ENCODE results near the gene MN1. TPM values are rescaled to one million over a fixed set of nuclear protein-coding genes. Genes with fewer than 3 reads are reported as not detected.
A peak's percentile ranks its signal among the peaks of the same experiment; 100 is the strongest.

Gene MN1
- total and polyA plus RNA-seq, 12 donors = 2.3 to 8.3 (median 5.5) TPM

- Histone ChIP-seq H3K27ac (no peak overlapping the region), H3K9me3 (peaks cover 0 to 8% (median 0%) of the 10 kb centered on the region in 11 donors), H3K4me1 (peaks cover 0 to 4% (median 0%) of the 10 kb centered on the region in 9 donors), H3K36me3 (no peaks in the 10 kb centered on the region), H3K4me3 (no peak overlapping the region), H3K27me3 (no peaks in the 10 kb centered on the region)
- DNase-seq = no peak
- no peak for ATAC-seq
- 92 to 96% methylated on average over 6 of the region's 6 CpGs for WGBS, 2 donors
- TF ChIP-seq, protein P1, sequence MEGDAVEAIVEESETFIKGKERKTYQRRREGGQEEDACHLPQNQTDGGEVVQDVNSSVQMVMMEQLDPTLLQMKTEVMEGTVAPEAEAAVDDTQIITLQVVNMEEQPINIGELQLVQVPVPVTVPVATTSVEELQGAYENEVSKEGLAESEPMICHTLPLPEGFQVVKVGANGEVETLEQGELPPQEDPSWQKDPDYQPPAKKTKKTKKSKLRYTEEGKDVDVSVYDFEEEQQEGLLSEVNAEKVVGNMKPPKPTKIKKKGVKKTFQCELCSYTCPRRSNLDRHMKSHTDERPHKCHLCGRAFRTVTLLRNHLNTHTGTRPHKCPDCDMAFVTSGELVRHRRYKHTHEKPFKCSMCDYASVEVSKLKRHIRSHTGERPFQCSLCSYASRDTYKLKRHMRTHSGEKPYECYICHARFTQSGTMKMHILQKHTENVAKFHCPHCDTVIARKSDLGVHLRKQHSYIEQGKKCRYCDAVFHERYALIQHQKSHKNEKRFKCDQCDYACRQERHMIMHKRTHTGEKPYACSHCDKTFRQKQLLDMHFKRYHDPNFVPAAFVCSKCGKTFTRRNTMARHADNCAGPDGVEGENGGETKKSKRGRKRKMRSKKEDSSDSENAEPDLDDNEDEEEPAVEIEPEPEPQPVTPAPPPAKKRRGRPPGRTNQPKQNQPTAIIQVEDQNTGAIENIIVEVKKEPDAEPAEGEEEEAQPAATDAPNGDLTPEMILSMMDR (IDR thresholded peaks at IDR 0.05) = peak in 7 of 9 donors; percentile 20 to 42 (median 26)
- intact Hi-C loops (cut with DNase I) = no loop called here
Observed at GRCh38 chr22:27825174-27825573, 23.6 kb upstream of the MN1 start.

DNA sequence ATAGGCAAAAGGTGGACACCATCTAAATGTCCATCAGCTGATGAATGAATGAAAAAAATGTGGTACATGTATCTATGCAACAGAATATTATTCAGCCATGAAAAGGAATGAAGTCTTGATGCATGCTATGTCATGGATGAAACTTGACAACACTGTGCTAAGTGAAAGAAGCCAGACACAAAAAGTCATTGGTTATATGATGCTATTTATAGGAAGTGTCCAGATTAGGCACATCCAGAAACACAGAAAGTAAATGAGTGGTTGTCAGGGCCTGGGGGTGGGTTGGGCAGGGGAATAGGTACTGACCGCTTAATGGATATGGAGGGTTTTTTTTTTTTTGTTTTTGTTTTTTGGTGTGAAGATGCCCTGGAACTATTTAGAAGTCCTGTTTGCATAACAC lies 21.7 kb upstream of the MN1 start:
- DNase-seq (no peak), ATAC-seq (peak in 5 of 8 donors; percentile 27 to 73 (median 53))
- H3K9me3 ChIP-seq = peaks cover 0 to 11% (median 0%) of the 10 kb centered on the region in 11 donors
- no peaks in the 10 kb centered on the region for H3K36me3 ChIP-seq
- H3K27me3 ChIP-seq = no peaks in the 10 kb centered on the region
- intact Hi-C loops (cut with DNase I) = no loop called here
- H3K4me1 ChIP-seq = peaks cover 0 to 4% (median 0%) of the 10 kb centered on the region in 9 donors
- H3K27ac ChIP-seq = no peak overlapping the region
- WGBS, 2 donors = 9 to 75% methylated on average over 1 of the region's 1 CpG
- TF ChIP-seq, protein P1 (IDR thresholded peaks at IDR 0.05) = no peak
- no peak overlapping the region for H3K4me3 ChIP-seq

- TF ChIP-seq, protein P1 (IDR thresholded peaks at IDR 0.05) = no peak
- no peak overlapping the region for H3K27ac ChIP-seq
- 71 to 72% methylated on average over 22 of the region's 22 CpGs for WGBS, 2 donors
- no peaks in the 10 kb centered on the region for H3K27me3 ChIP-seq
- DNase-seq (no peak), ATAC-seq (peak in 5 of 8 donors; percentile 23 to 36 (median 32))
- no peaks in the 10 kb centered on the region for H3K36me3 ChIP-seq
- H3K4me1 ChIP-seq = no peaks in the 10 kb centered on the region
- intact Hi-C loops (cut with DNase I) = no loop called here
- no peak overlapping the region for H3K4me3 ChIP-seq
- H3K9me3 ChIP-seq = peaks cover 0 to 11% (median 0%) of the 10 kb centered on the region in 11 donors
Observed at GRCh38 chr22:27820896-27821866, 19.6 kb upstream of the MN1 start.

DNA sequence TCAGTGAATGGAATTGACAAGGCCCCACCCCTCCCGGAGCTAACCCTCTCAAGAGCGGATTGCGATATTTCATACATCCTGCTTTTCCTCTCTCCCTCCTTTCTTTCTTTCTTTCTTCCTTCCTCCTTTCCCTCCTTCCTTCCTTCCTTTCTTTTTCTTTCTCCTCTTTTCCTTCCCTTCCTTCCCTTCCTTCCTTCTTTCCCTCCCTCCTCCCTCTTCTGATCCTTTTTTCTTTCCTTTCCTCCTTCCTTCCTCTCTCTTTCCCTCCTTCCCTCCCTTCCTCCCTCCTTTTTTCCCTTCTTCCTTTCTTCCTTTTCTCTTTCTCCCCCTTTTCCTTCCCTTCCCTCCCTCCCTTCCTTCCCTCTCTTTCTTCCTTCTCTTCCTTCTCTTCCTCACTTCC lies 15.0 kb upstream of the MN1 start:
- TF ChIP-seq, protein P1 (IDR thresholded peaks at IDR 0.05) = no peak
- H3K27ac ChIP-seq = no peak overlapping the region
- no peaks in the 10 kb centered on the region for H3K4me1 ChIP-seq
- ATAC-seq (no peak), DNase-seq (no peak)
- no peaks in the 10 kb centered on the region for H3K36me3 ChIP-seq
- intact Hi-C loops (cut with DNase I) = no loop called here
- no peak overlapping the region for H3K4me3 ChIP-seq
- H3K9me3 ChIP-seq = peaks cover 0 to 6% (median 0%) of the 10 kb centered on the region in 11 donors
- H3K27me3 ChIP-seq = no peaks in the 10 kb centered on the region
- 82 to 84% methylated on average over 3 of the region's 3 CpGs for WGBS, 2 donors
